Uterus (tissue), 2 donors: ENCODE measurements around the gene SLC9B1.
"Not testable (repeated sequence)": the region's sequence is repeated elsewhere in the genome, so short reads cannot be mapped to it uniquely, and the experiment has no call there.

ENCODE experiments used
- POLR2A ChIP-seq, 2 donors: fragments of 450-650 bp; IDR thresholded peaks; one replicate each; pipeline ENCODE4 v1.6.1; 2016; ENCODE audit warnings: antibody characterized with exemption in 2 of 2, mild to moderate bottlenecking in 1 of 2, moderate library complexity in 1 of 2
- TF ChIP-seq, protein P1 (sequence below), 4 experiments: fragments of 200-600 bp in 2 of 4; fragments of 450-650 bp in 2 of 4; sonication (generic) in 2 of 4; IDR thresholded peaks; one replicate each; pipeline ENCODE4 v1.5.1; 2016 to 2019; ENCODE audit warnings: antibody characterized with exemption in 4 of 4, mild to moderate bottlenecking in 2 of 4, moderate library complexity in 1 of 4

DNA sequence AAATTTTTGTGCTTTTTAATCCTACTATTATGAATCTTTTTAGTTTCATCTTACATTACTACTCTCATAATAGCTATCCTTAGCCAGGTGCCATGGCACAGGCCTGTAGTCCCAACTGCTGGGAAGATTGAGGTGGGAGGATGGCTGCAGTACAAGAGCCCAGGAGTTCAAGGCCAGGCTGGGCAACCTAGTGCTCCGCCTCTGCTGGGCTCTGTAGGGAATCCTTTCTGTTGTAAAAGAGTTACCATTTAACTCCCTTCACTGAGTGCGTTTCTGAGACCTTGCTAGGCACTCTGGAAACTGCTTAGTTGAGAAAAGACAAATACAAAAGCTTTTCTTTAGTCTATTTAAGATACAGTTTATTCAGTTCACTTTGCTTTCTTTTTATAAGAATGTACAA lies 130.9 kb downstream of the SLC9B1 start:
- TF ChIP-seq, protein P1, sequence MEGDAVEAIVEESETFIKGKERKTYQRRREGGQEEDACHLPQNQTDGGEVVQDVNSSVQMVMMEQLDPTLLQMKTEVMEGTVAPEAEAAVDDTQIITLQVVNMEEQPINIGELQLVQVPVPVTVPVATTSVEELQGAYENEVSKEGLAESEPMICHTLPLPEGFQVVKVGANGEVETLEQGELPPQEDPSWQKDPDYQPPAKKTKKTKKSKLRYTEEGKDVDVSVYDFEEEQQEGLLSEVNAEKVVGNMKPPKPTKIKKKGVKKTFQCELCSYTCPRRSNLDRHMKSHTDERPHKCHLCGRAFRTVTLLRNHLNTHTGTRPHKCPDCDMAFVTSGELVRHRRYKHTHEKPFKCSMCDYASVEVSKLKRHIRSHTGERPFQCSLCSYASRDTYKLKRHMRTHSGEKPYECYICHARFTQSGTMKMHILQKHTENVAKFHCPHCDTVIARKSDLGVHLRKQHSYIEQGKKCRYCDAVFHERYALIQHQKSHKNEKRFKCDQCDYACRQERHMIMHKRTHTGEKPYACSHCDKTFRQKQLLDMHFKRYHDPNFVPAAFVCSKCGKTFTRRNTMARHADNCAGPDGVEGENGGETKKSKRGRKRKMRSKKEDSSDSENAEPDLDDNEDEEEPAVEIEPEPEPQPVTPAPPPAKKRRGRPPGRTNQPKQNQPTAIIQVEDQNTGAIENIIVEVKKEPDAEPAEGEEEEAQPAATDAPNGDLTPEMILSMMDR (IDR thresholded peaks at IDR 0.05) = not testable (repeated sequence)
- not testable (repeated sequence) for TF ChIP-seq POLR2A (IDR thresholded peaks at IDR 0.05)
